Activated CD8-positive, alpha-beta memory T cell treated with anti-CD3 and anti-CD28 coated beads, Interleukin-2, amount 10 ng/mL, durations not matched to agents 7 days and 5 days (primary cell): ENCODE measurements around the gene ZNF304. TPM values are rescaled to one million over a fixed set of nuclear protein-coding genes. Genes with fewer than 3 reads are reported as not detected.

Source experiments
- total RNA-seq, 2 experiments: library from RNA; stranded (reverse); gene quantifications; one replicate each; pipeline ENCODE4 v1.2.3, GENCODE V29; 2021

Gene ZNF304
- total RNA-seq, 2 experiments from 2014 or later = 9.3 to 10.2 TPM

Other genes with a start within 250 kb of the ZNF304 start
- not detected for gene USP29, start 231.3 kb upstream of the ZNF304 start, total RNA-seq
- gene ZIM3, start 206.1 kb upstream of the ZNF304 start, total RNA-seq = not detected
- gene DUXA, start 183.8 kb upstream of the ZNF304 start, total RNA-seq = not detected
- gene ZNF264, start 159.8 kb upstream of the ZNF304 start, total RNA-seq = 10 to 100 TPM; 27.5 to 40.4 TPM
- 1 to 10 TPM in 1 of 2 experiments, under 1 TPM in 1; 0.70 to 1.2 TPM for gene AURKC, start 120.2 kb upstream of the ZNF304 start, total RNA-seq
- 10 to 100 TPM in 1 of 2 experiments, 1 to 10 TPM in 1; 9.4 to 11.3 TPM for gene ZNF805, start 110.6 kb upstream of the ZNF304 start, total RNA-seq
- gene ZNF460, start 70.8 kb upstream of the ZNF304 start, total RNA-seq = 10 to 100 TPM; 55.2 to 67.2 TPM
- 1 to 10 TPM; 8.8 to 9.4 TPM for gene ZNF543, start 30.8 kb upstream of the ZNF304 start, total RNA-seq
- gene TRAPPC2B, start 12.3 kb downstream of the ZNF304 start, total RNA-seq = 10 to 100 TPM in 1 of 2 experiments, 1 to 10 TPM in 1; 9.8 to 11.2 TPM
- 1 to 10 TPM; 3.5 to 4.4 TPM for gene ZNF547, start 12.3 kb downstream of the ZNF304 start, total RNA-seq
- 10 to 100 TPM; 23.8 to 28.8 TPM for gene ZNF548, start 38.6 kb downstream of the ZNF304 start, total RNA-seq
- gene ZNF17, start 59.9 kb downstream of the ZNF304 start, total RNA-seq = 10 to 100 TPM; 14.3 to 14.6 TPM
- gene ZNF749, start 84.1 kb downstream of the ZNF304 start, total RNA-seq = 10 to 100 TPM; 13.1 to 13.3 TPM
- under 1 TPM; 0.15 to 0.28 TPM for gene VN1R1, start 105.9 kb downstream of the ZNF304 start, total RNA-seq
- gene ZNF772, start 126.3 kb downstream of the ZNF304 start, total RNA-seq = 1 to 10 TPM; 7.7 to 8.8 TPM
- 10 to 100 TPM; 10.1 to 10.5 TPM for gene ZNF419, start 136.5 kb downstream of the ZNF304 start, total RNA-seq
- 1 to 10 TPM; 8.5 to 9.7 TPM for gene ZNF773, start 148.7 kb downstream of the ZNF304 start, total RNA-seq
- gene ZNF549, start 176.1 kb downstream of the ZNF304 start, total RNA-seq = 1 to 10 TPM; 6.6 to 6.7 TPM
- 10 to 100 TPM; 13.7 to 14.2 TPM for gene ZNF550, start 208.6 kb downstream of the ZNF304 start, total RNA-seq
- 1 to 10 TPM; 5.3 to 5.7 TPM for gene ZNF416, start 227.6 kb downstream of the ZNF304 start, total RNA-seq
- 10 to 100 TPM; 10.6 to 11.5 TPM for gene ZIK1, start 232.9 kb downstream of the ZNF304 start, total RNA-seq
- gene ZNF530, start 248.6 kb downstream of the ZNF304 start, total RNA-seq = 10 to 100 TPM; 10.6 to 12.4 TPM